NCI-H226 (cell line): Measurements from ENCODE around the gene SLC6A3.

ENCODE experiments used
- DNase-seq: peaks from one replicate; pipeline ENCODE4 v3.0.0-alpha.2; 2015

SLC6A3 gene

DNA sequence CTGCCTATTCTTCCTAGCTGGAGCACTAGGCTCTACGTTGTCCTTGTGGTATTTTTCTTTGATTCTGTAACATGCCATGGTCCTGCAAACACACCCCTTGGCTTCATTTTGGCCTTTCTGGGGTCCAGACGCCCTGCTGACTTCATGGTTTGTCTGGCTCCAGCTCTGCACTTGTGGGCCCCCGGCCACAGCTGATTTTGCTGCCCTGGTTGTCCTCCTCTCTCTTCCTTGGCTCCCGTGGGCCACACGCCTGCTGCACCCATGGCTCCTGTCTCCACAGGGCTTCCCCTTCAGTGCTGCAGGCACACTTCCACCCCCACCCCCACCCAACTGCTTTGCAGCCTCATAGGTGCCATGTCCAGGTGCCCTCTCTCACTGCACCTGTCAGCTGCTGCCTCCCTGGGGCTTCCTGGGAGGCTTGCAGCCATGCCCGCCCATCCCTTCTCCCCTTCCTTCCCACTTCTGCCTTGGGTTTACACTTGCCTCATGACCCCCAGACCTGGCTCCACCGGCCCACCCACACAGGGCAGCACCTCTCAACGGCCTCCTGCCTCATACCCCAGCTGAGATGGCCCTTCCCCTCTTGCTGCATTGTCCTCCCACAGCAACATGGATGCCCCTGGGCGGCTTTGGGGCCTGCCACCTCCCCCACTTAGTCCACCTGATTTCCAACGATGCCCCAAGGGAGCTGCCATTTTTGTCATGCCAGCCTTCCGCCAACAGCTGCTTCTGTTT lies 25.6 kb downstream of the SLC6A3 start:
- DNase-seq = no peak

DNA sequence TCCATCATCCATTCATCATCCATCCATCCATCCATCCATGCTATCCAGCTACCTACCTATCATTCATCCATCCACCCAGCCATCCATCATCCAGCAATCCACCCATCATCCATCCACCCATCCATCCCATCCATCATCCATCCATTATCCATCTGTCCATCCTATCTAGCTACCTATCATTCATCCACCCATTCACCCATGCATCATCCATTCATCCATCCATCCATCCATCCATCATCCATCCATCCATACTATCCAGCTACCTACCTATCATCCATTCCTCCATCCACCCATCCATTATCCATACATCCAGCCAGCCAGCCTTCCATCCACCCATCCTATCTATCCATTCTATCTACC lies 26.3 kb downstream of the SLC6A3 start:
- no peak for DNase-seq

DNA sequence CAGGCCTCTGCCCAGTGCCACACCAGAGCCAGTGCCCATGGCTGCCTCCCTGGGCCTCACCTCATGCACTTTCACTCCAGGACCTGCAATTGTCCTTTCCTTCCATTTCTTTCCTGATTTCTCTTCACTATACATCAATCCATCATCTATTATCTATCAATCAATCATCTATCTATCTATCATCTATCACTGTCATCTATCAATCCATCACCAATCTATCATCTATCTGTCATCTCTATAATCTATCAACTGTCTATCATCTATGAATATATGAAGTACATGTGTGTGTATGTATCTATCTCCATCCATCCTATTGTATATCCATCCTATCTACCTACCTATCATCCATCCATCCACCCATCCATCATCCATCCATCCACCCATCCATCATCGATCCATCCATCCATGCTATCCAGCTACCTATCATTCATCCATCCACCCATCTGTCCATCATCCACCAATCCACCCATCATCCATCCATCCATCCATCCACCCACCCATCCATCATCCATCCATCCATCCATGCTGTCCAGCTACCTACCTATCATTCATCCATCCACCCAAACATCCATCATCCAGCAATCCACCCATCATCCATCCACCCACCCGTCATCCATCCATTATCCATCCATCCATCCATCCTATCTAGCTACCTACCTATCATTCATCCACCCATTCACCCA lies 26.9 kb downstream of the SLC6A3 start:
- no peak for DNase-seq

DNA sequence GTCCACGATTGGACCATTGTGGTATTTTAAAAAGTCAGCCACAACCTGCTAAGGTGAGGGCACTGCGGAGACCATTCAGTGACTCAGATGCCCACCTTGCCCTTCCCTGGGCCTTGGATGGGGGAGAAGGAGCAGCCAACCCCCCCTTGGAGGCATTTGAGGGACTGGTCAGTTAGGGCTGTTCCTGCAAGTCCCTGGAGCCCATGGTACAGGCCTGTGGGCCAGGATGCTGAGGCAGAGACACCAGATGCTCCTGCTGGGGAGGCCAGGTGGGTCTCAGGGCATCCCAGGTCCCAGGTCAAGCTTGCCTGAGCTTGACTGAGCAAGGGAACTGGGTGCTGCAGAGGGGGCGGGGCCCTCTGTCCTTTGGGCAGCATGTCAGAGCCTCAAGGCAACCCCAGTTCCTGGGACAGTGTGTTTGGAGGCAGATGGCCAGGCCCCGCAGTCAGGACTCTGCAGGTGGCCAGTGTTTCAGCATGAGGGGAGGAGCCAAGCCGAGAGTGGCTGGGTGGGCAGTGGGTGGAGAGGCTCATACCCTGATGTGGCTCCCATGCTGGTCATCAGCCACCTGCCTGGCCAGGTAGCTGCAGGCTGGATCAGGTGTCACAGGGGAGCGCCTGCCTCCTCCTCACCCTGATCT lies 27.5 kb downstream of the SLC6A3 start:
- no peak for DNase-seq

DNA sequence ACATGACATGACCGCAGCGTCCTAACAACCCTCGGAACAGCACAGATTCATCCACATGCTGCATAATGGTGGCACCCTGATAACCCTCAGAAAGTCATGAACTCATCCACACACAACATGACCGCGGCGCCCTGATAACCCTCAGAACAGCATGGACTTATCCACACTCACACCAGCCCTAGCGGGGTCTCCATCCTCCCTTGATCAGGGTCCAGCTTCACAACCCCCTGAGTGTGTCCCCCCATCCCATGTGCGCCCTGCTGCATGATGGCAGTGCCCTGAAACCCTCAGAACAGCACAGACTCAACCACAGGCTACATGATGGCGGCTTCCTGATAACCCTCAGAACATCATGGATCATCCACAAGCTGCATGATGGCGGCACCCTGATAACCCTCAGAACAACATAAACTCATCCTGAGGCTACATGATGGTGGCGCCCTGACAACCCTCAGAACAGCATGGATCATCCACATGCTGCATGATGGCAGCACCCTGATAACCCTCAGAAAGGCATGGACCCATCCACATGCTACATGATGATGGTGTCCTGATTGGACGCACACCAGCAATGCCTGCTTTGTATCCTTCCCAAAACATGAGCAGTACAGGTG lies 28.3 kb downstream of the SLC6A3 start:
- no peak for DNase-seq

DNA sequence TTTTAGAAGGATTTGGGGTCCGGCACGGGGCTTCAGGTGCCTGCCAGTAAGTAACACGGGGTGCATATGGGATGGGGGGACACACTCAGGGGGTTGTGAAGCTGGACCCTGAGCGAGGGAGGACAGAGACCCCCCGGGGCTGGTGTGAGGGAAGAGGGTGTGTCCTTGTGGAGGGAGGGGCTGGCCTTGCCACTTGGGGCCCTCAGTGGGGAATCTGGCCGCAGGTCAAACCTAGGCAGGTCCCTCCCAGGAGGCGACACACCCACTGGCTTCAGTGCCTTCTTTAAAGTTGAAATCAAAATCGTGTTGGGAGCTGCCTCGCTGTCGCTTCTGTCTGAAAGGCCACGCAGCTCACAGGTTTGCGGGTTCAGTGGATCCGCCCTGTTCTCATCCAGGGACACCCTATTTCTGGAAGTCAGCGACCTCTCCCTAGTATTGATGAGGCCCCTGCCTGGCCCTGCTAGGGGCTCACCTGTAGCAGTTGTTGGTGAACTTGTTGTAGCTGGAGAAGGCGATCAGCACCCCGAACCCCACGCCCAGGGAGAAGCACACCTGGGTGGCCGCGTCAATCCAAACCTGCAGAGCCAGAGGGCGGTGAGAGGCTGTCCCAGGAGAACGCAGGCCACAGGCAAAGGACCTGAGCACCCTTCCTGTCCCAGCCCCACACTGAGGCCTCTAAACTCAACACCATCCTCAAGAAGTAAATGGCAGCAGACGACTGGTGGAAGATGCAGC lies 29.4 kb downstream of the SLC6A3 start:
- no peak for DNase-seq

DNA sequence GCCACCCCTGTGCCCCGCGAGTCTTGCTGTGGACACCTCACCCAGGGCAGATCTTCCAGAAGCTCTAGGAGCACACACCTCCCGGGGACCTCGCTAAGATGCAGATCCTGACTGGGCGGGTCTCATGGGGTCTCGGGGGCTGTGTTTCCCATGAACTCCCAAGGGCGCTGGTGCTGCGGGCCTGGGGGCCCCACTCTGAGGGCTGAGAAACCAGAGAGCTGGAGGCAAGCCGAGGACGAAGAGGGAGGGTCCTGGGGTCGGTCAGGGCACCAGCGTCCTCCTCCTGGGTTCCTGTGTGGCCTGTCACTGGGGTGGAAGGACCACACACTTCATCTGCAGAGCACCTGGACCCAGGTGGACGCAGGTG lies 30.2 kb downstream of the SLC6A3 start:
- no peak for DNase-seq

DNA sequence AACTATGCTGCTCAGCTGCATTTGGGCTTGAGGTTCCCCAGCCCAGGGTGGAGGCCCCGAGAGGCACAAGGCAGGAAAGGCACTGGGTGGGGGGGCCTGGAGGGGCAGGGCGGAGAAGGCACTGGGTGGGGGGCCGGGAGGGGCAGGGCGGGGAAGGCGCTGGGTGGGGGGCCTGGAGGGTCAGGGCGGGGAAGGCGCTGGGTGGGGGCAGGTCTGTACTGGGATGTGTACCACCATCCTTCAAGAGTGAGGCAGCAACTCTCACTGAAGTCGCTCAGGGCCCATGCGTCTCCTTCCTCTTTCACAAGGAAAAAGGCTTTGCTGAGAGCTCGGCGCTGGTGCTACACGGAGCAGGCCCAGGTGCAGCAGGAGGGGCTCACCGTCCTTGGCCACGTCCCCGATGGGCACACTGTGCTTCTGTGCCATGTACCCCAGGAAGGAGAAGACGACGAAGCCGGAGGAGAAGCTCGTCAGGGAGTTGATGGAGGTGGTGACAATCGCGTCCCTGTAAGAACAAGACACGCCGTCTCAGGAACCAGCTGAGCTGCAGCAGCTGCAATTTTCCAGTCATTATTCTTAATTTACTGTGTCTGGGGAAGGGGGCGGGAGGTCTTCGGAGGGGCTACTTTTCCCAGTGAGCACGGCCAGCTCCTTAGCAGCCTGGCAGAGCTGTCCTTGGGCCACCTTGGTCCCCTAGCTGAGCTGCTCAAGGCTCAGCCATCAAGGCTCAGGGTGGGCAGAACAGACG lies 30.8 kb downstream of the SLC6A3 start:
- DNase-seq = no peak

DNA sequence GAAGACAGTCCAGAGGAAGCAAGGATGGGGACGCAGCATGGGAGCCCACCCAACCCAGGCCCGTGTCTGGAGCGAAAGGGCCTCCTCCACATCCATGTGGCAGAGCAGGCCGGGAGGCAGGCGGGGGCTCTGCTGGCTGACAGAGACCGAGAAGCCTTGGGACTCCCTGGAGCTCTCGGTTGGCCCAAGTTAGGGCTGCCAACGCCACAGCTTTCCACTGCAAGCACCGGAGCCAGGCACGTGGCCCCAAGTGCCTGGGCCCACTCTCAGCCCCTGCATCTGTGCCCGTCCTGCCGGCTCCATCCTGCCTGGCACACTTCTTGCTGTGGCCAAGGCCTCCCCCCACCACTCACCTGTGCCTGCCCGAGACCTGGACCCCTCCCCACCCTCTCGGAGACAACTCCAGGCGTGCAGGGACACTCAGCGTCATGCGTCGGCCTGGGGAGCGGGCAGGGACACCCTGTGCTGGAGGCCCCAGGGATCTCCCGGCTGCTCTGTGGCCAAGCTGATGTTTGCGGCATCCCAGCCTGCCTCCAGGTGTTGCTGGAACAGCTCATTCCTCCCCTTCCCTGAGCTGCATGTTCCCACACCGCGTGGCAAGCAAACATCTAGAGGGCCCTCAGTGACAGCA lies 31.5 kb downstream of the SLC6A3 start:
- no peak for DNase-seq

DNA sequence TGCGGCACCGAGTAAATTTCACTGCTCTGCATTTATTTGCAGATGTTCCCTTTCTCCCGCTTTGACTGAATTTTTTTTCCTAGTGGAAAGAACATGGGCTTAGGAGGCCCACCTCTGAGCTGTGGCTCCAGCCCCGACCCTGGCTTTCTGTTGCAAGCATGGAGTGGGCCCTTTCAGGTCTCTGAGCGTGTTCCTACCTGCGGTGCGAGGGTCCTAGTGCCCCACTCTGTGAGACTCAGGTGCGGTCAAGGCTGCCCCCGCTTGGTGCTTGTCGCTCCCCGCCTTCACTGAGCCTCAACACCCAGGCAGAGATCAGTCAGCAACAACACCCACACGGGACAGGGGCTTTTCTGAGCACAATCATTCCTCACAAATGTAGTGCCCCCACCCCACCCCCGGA lies 32.0 kb downstream of the SLC6A3 start:
- no peak for DNase-seq

DNA sequence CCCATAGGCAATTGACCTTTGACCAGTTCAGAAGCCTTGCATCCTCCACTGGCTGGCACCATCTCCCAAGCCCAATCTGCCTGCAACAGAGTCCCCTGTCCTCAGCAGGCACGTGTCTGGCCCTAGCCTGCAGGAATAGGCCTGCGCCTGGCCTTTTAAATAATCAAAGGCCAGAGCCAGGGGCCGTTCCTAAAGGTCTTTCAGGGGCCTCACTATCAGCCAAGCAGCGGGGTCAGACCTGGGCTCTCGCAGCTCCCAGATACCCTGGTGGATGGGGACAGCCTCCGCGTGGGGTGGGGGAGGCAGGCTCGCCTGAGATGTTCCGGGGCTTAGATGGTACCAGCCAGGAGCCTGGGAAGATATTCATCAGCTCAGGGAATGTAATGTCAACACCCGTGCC lies 32.6 kb downstream of the SLC6A3 start:
- no peak for DNase-seq

DNA sequence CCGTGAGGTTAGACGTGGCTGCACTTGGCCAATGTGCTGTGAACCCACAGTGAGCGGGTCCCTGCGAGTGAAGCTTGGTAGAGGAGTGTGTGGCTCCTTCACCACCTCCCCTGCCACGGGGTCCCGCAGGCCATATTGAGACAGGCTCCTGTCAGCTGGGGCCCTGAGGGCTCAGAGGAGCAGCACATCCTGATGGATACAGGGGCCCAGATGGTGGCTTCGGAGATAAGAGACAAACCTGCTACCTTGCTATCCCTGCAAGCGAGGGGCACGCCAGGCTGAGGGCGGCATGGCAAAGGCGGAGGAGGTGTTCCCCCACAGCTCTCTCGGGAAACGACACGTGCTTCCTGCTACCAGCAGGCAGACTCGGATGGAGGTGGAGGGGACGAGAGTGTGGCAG lies 33.1 kb downstream of the SLC6A3 start:
- DNase-seq = no peak

DNA sequence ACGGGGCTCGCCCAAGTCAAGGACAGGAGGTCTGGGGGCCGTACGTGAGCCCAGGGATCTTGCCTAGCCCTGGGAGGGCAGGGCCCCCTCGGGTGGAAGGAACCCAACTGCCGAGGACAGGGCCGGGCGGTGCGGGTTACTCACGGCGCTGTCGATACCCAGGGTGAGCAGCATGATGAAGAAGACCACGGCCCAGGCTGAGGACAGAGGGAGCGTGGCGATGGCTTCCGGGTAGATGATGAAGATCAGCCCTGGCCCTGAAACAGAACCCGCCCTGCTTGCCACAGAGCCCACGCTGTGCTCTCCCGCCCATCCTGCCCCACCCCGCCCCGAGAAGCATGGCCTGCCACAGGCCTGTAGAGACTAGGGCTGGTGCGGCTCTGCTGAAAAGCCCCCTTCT lies 34.1 kb downstream of the SLC6A3 start:
- DNase-seq = no peak

DNA sequence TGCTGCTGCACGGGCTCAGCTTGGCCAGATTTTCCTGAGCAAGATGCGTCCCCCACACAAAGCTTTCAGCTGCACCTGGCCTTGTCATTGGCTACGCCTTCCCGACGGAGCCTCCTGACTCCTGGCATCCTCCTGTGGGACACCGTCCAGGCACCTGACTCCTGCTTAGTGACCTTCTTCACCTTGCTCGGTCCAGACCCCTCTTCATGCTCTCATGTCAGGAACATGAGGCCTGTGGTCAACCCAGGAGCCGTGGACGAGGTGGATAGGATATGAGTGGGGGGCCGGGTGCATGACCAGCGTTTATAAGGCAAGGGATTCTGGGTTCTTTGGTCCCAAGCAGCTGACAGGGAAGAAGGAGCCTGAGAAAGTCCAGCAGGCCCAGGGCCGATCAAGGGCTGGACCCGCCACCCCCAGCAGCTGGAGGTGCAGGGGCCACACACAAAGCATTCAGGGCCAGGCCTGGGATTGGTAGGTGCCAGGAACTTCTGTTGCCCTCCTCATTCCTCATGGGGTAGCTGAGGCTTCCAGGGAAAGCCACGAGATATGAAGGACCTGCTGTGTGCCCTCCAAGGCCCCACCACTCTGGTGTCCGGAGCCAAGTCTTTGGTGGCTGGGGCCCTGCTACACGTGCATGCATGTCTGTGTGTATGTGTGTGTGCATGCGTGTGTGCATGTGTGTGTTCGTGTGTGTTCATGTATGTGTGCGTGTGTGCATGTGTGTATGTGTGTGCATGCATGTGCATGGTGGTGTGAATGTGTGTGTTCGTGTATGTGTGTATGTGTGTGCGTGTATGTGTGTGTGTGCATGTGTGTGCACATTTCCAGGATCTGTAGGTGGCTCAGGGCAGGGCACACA lies 34.9 kb downstream of the SLC6A3 start:
- DNase-seq = no peak

DNA sequence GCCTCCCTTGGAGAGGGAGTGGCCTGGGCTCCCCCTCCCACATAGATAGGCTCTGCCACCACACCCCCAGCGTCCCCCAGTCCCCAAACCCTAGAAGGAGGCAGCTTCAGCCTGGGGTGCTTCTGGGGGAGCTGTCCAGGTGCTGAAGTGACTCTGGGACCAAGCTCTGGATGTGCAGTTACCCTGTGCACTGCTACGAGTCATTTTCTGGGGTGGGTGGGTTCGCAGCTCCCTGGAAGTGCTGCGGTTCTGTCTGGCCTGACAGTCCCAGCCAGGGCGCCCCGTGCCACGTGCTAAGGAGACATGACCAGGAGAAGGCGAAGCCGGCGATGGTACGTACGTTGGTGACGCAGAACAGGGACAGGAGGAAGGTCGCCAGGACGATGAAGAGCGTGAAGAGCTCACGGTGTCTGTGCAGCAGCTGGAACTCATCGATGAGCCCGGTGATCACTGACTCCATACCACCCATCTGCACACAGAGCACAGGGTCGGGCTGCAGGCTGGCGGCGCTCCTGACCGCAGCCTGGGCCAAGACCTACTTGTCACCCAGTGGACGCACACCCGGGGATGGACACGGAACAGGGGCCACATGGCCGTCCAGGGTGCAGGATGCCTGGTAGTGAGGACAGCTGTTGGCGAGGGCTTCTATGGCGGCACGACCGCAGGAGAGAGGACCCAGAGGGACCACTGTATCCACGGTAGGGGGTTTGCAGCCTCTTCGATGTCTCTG lies 35.7 kb downstream of the SLC6A3 start:
- no peak for DNase-seq

DNA sequence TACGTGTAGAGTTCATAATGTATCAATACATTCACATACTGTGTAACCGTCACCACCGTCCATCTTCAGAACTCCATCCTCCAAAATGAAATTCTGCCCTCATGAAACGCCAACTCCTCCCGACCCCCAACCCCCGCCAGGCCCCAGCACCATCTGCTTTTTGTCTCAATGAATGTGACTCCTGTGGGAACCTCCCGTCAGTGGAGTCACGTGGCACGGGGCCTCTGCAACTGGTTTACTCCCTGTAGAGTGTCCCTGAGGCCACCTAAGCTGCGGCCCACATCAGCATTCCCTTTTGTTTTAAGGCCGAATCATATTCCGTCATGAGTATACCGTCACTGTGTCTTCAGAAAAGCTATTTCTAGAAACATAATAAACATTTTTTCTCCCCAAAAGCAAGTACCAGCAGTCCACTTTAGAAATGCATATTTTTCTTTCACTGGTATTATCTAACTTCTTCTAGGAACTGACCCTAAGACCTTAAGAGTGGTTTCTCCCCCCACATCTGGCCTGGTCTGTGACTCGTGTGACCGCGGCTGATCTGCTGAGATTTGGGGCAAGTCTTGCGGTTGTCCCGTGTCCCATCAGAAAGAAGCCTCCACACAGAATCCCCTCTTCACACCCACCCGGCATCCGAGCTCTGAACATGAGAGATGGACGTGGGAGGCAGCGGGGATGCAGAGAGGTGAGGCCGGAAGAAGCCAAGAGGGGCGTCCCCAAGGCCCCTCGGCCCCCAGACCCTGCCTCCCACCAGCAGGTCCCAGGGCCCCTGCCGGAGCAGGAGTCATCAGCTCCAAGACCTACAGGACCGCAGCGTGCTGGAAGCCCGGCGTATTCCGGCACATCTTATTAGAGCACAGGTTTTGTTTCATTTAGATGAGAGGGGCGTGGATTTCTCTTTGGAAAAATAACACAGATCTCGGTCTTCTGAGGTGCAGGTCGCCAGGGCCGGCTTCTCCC lies 38.3 kb downstream of the SLC6A3 start:
- no peak for DNase-seq

DNA sequence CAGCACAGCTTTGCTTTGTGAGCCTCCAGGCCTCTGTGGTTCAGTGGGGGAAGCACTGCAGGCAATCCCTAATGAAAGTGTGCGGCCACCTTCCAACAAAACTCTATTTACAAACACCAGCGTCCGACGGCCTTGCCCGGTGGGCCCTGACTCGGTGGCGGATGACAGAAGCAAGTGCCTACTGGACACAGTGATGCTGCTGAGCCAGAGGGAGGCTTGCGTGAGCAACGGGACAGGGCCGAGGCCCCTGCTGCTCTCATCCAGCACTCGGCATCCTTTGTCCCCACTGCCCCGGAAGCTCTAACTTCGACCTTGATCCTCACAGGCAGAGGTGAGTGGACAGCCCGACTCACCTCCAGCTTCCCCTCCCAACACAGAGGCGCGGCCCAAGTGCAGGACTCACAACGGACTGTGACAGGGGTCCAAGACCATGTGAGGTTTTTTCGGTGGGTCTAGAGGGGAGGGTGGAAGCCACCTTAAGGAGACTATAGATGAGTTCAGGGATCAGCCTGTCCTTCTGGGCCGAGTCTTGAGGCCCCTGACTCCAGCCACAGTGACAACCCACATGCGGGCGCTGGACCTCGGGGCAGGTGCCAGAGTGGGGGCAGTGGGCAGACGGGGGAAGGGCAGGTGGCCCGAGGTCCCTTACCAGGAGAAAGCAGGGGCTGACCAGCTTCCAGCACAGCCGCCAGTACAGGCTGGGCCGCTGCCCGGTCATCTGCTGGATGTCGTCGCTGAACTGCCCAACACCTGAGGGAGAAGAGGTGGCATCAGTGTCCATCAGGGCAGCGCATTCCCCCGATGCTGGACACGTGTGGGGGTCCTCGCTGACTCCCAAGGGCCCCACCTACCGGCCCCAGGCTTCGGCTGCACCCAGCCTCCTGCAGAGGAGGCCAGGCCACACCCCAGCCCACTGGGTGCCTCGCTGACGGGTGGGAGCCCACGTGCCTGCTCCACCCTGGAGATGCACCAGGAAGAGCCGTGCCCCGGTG lies 39.4 kb downstream of the SLC6A3 start:
- DNase-seq = no peak

DNA sequence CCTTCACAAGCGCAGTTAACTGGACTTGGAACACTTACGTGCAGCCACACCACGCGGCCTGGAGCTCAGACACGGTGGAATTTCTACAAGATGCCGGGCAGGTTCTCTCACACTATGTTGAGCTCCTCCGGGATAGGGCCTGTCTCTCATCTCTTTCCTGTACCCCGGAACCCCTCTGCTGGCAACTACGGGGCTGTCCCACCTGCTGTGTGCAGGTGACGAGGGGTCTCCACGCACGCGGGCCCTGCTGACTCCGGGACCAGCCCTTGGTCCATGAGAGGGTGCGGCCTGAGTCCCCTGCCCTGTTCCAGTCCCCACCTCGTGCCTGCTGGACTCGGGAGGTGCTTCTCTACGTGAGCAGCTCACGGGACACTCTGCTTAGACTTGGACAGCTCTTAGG lies 40.1 kb downstream of the SLC6A3 start:
- DNase-seq = no peak
